Stimulated activated CD4-positive, alpha-beta T cell treated with anti-CD3 and anti-CD28 coated beads, Interleukin-4, amount 100 ng/mL, for 4 hours (primary cell): Measurements from ENCODE around the gene POU4F1.
"Not testable (repeated sequence)": the region's sequence is repeated elsewhere in the genome, so short reads cannot be mapped to it uniquely, and the experiment has no call there.

Experiments
- DNase-seq, 2 experiments: peaks; one replicate each; pipeline ENCODE4 v3.0.0-alpha.2; 2020

POU4F1 gene, protein sequence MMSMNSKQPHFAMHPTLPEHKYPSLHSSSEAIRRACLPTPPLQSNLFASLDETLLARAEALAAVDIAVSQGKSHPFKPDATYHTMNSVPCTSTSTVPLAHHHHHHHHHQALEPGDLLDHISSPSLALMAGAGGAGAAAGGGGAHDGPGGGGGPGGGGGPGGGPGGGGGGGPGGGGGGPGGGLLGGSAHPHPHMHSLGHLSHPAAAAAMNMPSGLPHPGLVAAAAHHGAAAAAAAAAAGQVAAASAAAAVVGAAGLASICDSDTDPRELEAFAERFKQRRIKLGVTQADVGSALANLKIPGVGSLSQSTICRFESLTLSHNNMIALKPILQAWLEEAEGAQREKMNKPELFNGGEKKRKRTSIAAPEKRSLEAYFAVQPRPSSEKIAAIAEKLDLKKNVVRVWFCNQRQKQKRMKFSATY

GRCh38 chr13:78603240-78603957 is at the start of gene POU4F1:
POU4F1 (minus strand) TSS chr13:78603552; CDS start chr13:78603326, 226 bp downstream.
- peak; percentile 53 to 54 for DNase-seq

DNA sequence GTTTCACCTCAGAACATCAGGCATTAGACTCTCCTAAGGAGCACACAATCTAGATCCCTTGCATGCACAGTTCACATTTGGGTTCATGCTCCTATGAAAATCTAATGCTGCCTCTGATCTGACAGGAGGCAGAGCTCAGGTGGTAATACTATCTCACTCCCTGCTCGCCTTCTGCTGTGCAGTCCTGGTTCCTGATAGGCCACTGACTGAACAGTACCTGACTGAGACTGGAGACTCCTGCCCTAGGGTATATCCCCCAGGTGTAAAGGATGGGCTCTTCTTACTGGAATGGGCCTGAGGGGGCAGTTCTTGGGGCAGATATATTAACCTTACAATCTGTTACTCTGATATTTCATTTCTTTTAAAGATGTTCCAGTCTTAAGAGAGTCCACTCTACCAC is 49.3 kb upstream of the POU4F1 start:
- DNase-seq, result no peak

DNA sequence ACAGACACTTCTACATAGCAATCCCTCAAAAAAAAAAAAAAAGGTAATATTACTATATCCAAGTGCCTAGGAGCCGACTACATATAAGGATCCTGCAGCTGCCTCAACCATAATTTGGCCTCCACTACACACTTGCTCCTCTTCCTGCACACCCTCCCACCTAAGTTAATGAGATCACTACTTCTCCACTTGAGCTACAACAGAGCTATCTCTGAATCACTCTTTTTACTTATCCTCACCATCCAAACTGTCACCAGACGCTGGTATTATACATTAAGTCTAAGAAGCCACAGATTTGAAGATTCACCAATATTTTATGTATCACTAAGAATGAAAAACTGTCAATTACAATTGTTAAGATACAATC is 47.3 kb upstream of the POU4F1 start:
- no peak for DNase-seq

DNA sequence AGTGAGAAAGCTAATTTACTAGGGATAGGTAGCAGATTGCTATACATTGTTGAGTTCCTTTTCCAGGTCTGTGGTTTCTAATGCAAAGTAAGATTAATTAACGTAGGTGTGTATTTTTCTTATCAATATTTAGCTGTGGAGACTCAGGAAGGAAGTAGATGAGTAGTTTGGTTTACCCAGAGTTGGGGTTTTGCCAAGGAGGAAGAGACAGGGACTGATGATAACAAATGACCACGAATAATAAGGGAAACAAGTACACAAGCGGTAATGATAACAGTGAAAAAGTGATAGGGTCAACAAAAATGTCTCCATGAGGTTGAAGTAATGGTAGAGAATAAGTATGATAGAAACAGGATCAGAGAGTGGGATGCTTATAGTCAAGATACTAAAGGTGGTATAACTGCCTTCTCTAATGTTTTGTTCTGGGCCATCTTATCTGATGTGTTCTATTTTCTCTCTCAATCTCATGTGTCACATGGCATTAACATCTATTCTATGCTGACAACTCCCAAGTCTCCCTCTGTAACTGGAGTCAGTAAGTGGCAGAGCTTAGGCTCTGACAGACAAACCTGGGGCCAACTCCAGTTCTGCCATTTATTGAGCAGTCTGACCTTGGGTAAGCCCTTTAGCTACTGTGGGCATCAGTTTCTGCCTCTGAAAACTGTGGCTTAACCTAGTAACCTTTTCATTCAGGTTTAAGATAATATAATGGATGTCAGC is 46.8 kb upstream of the POU4F1 start:
- DNase-seq, result no peak

DNA sequence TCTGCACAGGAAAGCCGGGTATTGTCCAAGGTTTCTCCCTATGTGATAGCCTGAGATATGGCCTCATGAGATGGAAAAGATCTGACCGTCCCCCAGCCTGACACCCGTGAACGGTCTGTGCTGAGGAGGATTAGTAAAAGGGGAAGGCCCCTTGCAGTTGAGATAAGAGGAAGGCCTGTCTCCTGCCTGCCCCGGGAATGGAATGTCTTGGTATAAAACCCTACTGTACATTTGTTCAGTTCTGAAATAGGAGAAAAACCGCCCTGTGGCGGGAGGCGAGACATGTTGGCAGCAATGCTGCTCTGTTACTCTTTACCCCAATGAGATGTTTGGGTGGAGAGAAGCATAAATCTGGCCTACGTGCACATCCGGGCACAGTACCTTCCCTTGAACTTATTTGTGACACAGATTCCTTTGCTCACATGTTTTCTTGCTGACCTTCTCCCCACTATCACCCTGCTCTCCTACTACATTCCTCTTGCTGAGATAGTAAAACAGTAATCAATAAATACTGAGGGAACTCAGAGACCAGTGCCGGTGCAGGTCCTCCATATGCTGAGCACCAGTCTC is 43.8 kb upstream of the POU4F1 start:
- not testable (repeated sequence) for DNase-seq

GRCh38 chr13:78638216-78638615 is 34.9 kb upstream of the POU4F1 start:
- DNase-seq, result no peak

DNA sequence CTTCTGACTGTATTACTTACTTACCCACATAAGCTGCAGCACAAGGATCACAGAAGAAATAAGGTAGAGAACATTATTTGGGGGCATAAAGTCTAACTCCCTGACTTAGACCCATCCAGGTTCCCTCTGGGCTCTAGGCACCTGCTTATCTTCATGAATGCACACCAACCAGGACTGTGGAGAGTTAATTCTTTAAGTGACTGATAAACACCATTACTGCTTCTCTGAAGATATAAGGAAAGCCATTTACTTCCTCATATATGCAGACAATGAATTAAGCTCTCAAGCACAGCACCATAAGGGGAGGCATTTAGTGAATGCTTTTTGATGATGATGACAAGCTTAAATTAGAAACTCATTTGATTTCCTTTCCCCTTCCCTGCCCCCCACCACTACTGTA is 33.1 kb upstream of the POU4F1 start:
- no peak for DNase-seq

- no peak for DNase-seq
Measured at GRCh38 chr13:78632996-78633395, 29.6 kb upstream of the POU4F1 start.

DNA sequence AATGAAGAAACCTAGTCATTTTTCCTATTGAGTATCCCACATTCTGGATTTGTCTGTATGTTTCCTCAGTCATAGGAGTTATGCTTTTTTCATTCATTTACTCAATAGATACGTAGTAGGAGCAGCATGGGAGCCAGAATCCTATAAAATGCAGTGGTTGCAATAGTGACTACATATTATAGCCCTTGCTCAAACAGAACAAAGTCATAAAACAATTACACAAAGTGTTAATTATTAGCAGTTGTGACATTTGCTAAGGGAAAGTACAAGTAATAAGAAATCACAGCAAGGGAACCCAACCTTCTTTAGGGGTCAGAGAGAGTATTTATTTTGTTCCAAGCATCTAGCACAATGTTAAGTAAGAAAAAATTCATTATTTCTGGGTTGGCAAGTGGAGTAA is 27.7 kb upstream of the POU4F1 start:
- no peak for DNase-seq

GRCh38 chr13:78630511-78630910 is 27.2 kb upstream of the POU4F1 start:
- DNase-seq, result no peak

GRCh38 chr13:78625384-78625783 is 22.0 kb upstream of the POU4F1 start:
- DNase-seq, result no peak

GRCh38 chr13:78623132-78623531 is 19.8 kb upstream of the POU4F1 start:
- DNase-seq, result no peak

DNA sequence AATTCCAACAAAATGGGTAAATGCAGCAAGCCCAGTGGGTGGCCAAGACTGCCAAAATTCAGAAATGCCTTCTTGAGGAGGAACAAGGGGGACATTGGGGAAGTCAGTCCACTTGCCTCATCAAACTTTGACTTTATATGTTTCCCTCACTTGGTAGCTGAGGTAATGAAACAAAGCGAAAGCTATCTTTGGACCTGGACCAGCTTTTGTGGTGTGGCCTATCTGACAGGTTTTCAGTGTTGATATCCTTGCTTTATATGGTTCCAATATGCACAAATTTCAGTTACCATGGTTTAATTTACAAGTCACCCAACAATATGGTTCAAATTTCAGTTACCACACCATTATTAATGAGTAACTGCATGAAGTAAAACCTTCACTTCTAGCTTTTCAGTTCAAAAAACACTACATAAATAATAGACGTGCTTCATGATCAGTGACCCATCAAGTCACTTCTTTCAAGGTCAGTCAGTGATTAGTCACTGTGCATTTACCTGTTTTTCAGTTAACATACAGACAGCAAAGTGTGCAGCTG is 17.7 kb upstream of the POU4F1 start:
- DNase-seq, result no peak

- no peak for DNase-seq
Measured at GRCh38 chr13:78618411-78618810, 15.1 kb upstream of the POU4F1 start.

- DNase-seq, result no peak
Measured at GRCh38 chr13:78611040-78611439, 7.7 kb upstream of the POU4F1 start.

GRCh38 chr13:78610381-78610883 is 7.1 kb upstream of the POU4F1 start:
- DNase-seq, result no peak

GRCh38 chr13:78609464-78610205 is 6.3 kb upstream of the POU4F1 start:
- no peak for DNase-seq

DNA sequence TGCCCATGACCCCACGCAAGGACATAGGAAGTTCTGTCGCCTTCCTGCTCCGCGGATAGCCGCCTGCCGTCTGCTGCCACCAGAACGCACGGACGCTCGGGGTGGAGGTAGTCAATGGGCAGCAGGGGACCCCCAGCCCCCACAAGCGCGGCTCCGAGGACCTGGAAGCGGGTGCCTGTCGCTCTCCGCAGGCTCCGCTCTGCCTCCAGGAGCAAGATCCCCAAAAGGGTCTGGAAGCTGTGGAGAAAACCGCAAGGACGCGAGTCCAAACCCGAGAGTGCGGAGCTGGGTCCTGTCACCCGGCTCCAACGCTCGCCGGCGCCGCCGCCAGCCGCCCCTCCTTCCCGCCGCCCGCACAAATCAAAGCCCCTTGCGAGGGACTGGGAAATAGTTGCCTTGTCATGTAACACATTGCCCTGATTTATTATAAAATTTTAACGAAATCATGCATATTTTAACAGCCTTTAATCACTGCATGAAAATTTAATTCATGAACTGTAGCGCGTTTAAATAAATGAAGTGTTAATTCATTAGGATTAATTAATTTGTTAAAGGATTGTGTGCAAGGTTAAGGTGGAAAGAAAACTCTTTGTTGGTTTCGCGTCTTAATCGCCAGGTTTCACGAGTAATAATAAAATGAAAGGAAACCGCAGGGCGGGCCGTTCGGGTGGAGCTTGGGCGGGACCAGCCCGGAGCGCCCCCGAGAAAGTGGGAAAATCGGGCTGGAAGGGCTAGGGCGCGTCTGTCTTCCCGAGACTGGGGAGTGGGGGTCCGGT is 5.5 kb upstream of the POU4F1 start:
- no peak for DNase-seq

DNA sequence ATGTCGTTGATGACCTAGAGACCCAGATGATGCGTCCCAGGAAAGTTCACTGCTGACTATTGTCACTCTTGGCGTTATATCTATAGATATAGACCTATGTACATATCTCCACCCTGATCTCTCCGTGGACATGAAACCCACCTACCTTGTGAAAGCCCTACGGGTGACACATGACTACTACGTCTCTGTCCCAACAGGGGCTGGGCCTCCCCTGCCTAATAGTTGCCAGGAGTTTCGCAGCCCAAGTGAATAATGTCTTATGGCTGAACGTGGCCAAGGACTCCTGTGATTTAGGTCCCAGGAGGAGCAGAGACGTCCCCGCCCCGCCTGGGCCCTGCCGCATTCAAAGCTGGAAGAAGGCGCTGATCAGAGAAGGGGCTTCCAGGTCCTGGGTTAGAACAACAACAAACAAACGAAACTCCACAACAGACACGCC is 4.9 kb upstream of the POU4F1 start:
- no peak for DNase-seq

GRCh38 chr13:78607409-78608251 is 4.3 kb upstream of the POU4F1 start:
- DNase-seq, result no peak
